DND-41 (cell line): Measurements from ENCODE around the gene PTGES2.

Experiments used
- ATAC-seq: fragments of 200-7000 bp; cut with Tn5 transposase; 3 replicates; pipeline ENCODE4 v1.9.1; 2021; ENCODE audit warnings: low read depth; ENCODE audit not compliant: insufficient read depth
- DNase-seq: peaks from one replicate; pipeline ENCODE4 v3.0.0-alpha.2; 2020
- H2AFZ ChIP-seq: 2 replicates; pipeline ENCODE4 v1.6.0; 2012; ENCODE audit warnings: low read depth, low read length
- H3K27ac ChIP-seq: 2 replicates; pipeline ENCODE4 v1.5.1; 2012; ENCODE audit warnings: low read length, inconsistent platforms
- H3K27me3 ChIP-seq: fragments of 200-600 bp; sonication (generic); 2 replicates; pipeline ENCODE4 v1.6.0; 2012; ENCODE audit warnings: low read length, mild to moderate bottlenecking, inconsistent platforms; ENCODE audit not compliant: insufficient read depth, poor library complexity
- H3K36me3 ChIP-seq: 2 replicates; pipeline ENCODE4 v1.5.1; 2012; ENCODE audit warnings: low read length, inconsistent platforms; ENCODE audit not compliant: insufficient read depth
- H3K4me1 ChIP-seq: 2 replicates; pipeline ENCODE4 v1.5.1; 2012; ENCODE audit warnings: mild to moderate bottlenecking, low read length; ENCODE audit not compliant: insufficient read depth
- H3K4me2 ChIP-seq: 2 replicates; pipeline ENCODE4 v1.6.0; 2012; ENCODE audit warnings: mild to moderate bottlenecking, moderate library complexity, low read length, inconsistent platforms; ENCODE audit not compliant: insufficient read depth
- H3K4me3 ChIP-seq, 2 experiments: fragments of 200-600 bp in 1 of 2; shearing (Covaris generic) in 1 of 2; 2 replicates each; pipeline ENCODE4 v1.5.1; 2012 to 2016; ENCODE audit warnings: inconsistent platforms in 2 of 2, low read length in 2 of 2, mild to moderate bottlenecking in 2 of 2, low read depth in 1 of 2, moderate library complexity in 1 of 2
- H3K79me2 ChIP-seq: 2 replicates; pipeline ENCODE4 v1.6.0; 2012; ENCODE audit warnings: low read length, inconsistent platforms; ENCODE audit not compliant: insufficient read depth
- H3K9ac ChIP-seq: 2 replicates; pipeline ENCODE4 v1.6.0; 2012; ENCODE audit warnings: low read depth, mild to moderate bottlenecking, inconsistent platforms, low read length, moderate library complexity
- H3K9me3 ChIP-seq: 2 replicates; pipeline ENCODE4 v1.5.1; 2012; ENCODE audit warnings: low read length, moderate library complexity, mild to moderate bottlenecking, inconsistent platforms; ENCODE audit not compliant: insufficient read depth, severe bottlenecking
- H4K20me1 ChIP-seq: 2 replicates; pipeline ENCODE4 v1.6.0; 2012; ENCODE audit warnings: low read length; ENCODE audit not compliant: insufficient read depth
- EZH2 ChIP-seq: IDR thresholded peaks from 3 replicates; pipeline ENCODE4 v1.6.1; 2012; ENCODE audit warnings: borderline replicate concordance, low read depth, mild to moderate bottlenecking, moderate library complexity, low read length, inconsistent platforms; ENCODE audit not compliant: severe bottlenecking
- TF ChIP-seq, protein P1 (sequence below): IDR thresholded peaks from 2 replicates; pipeline ENCODE4 v1.5.1; 2012; ENCODE audit warnings: borderline replicate concordance, low read length, moderate library complexity, mild to moderate bottlenecking; ENCODE audit not compliant: poor library complexity, severe bottlenecking; ENCODE audit errors: extremely low read depth

PTGES2 gene

DNA sequence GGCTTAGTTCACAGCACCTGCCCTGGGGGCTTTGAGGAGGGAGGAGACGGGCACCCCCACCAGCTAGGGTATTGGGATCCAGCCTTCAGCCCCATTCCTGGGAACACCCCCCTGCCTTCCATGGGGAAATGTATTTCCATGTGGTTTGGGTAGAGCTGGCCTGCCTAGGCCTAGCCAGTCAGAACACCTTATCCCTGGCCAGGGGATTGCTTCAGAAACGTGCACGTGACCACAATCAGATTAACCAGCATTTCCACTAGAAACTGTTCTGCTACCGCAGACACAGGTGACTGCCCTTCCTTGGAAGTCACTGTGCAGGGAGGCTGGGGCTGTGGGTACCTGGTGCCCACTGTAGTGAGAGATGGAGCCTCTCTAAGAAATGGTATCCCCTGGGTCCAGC is 46.5 kb upstream of the PTGES2 start:
- Histone ChIP-seq H3K27me3 (no peaks in the 10 kb centered on the region), H3K9me3 (peaks cover 4% of the 10 kb centered on the region), H3K27ac (no peak overlapping the region), H4K20me1 (no peaks in the 10 kb centered on the region), H3K36me3 (peaks cover 49% of the 10 kb centered on the region), H3K9ac (no peak overlapping the region), H2AFZ (no peak overlapping the region), H3K4me2 (no peak overlapping the region), H3K4me1 (no peaks in the 10 kb centered on the region), H3K79me2 (no peaks in the 10 kb centered on the region), H3K4me3 (no peak overlapping the region)
- DNase-seq (no peak), ATAC-seq (no peak)
- no peak for TF ChIP-seq EZH2
- TF ChIP-seq, protein P1, sequence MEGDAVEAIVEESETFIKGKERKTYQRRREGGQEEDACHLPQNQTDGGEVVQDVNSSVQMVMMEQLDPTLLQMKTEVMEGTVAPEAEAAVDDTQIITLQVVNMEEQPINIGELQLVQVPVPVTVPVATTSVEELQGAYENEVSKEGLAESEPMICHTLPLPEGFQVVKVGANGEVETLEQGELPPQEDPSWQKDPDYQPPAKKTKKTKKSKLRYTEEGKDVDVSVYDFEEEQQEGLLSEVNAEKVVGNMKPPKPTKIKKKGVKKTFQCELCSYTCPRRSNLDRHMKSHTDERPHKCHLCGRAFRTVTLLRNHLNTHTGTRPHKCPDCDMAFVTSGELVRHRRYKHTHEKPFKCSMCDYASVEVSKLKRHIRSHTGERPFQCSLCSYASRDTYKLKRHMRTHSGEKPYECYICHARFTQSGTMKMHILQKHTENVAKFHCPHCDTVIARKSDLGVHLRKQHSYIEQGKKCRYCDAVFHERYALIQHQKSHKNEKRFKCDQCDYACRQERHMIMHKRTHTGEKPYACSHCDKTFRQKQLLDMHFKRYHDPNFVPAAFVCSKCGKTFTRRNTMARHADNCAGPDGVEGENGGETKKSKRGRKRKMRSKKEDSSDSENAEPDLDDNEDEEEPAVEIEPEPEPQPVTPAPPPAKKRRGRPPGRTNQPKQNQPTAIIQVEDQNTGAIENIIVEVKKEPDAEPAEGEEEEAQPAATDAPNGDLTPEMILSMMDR, result no peak

DNA sequence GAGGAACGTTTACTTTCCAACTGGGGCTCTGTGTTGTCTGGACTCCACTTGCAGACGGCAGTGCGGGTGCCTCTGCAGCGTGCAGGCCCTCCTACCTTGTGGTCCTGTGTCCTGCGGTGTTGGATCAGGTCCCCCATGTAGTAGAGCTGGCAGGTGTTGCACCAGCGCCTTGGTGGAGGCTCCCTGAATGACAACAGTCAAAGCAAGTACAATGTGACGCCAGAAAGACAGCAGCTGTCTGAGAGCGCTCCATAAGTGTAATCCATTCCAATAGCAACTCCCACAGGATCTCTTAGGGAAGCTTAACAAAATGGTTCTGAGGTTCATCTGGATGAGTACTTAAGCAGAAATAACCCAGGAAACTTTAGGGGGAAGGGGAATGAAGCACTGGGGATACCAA is 42.4 kb upstream of the PTGES2 start:
- no peak overlapping the region for H2AFZ ChIP-seq
- H3K4me3 ChIP-seq, result no peak overlapping the region
- H3K4me2 ChIP-seq, result no peak overlapping the region
- H4K20me1 ChIP-seq, result no peaks in the 10 kb centered on the region
- peaks cover 48% of the 10 kb centered on the region for H3K36me3 ChIP-seq
- H3K27ac ChIP-seq, result no peak overlapping the region
- no peaks in the 10 kb centered on the region for H3K27me3 ChIP-seq
- no peaks in the 10 kb centered on the region for H3K9me3 ChIP-seq
- DNase-seq (no peak), ATAC-seq (no peak)
- no peaks in the 10 kb centered on the region for H3K79me2 ChIP-seq
- no peak overlapping the region for H3K9ac ChIP-seq
- TF ChIP-seq, protein P1, result no peak
- no peak for TF ChIP-seq EZH2
- H3K4me1 ChIP-seq, result no peaks in the 10 kb centered on the region

DNA sequence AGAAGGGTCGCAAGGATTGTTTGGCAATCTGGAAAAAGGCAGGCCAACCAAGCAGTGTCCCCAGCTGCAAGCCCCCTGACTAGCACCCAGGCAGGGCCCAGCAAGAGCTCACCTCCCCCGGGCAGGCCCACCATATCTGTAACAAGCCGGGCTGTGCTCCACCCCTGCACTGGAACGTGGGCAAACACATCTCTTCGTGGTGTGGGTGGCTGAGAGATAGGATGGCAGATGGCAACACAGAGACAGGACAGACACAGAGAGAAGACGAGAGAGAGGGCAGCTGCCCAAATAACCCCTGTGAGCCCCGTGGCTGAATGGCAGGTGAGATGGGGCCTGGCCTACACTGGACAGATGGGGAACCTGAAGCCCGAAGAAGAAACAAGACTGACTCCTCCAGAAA is 42.0 kb upstream of the PTGES2 start:
- TF ChIP-seq, protein P1, result no peak
- no peak for TF ChIP-seq EZH2

DNA sequence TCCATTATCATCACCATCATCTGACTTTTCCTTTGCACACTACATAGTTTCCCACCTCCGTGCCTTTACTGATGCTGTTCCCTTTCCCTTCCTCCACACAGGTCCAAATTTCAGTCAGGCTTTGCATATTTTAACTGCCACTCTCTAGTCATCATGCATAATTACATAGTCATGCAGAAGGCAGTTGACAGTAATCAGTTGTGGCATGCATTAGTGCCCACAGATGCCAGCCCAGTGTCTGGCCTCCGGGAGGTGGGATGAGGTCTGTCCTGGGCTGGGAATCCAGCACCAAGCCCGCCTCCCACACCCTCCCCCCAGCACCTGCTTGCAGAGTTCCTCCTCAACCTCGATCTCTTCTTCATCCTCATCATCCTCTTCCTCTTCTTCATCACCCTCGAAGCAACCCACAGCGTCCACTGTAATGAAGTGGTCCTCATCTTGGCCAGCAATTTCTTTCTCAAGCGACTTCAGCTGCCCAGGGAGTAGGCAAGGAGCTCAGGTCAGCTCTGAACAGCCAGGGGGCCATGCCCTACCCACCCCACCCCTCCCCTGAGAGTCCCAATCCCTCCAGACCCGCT is 41.3 kb upstream of the PTGES2 start:
- ATAC-seq, result no peak
- H3K4me2 ChIP-seq, result no peak overlapping the region

More for the DNA sequence above, 42.0 kb upstream of the PTGES2 start:
- no peaks in the 10 kb centered on the region for H3K79me2 ChIP-seq
- no peak for ATAC-seq
- H3K4me3 ChIP-seq, result no peak overlapping the region
- H3K4me1 ChIP-seq, result no peaks in the 10 kb centered on the region
- H3K27me3 ChIP-seq, result no peaks in the 10 kb centered on the region
- no peaks in the 10 kb centered on the region for H4K20me1 ChIP-seq
- H3K4me2 ChIP-seq, result no peak overlapping the region
- no peaks in the 10 kb centered on the region for H3K9me3 ChIP-seq
- H3K9ac ChIP-seq, result no peak overlapping the region
- no peak overlapping the region for H3K27ac ChIP-seq
- H3K36me3 ChIP-seq, result peaks cover 51% of the 10 kb centered on the region
- no peak overlapping the region for H2AFZ ChIP-seq
- no peak for DNase-seq

More for the DNA sequence above, 41.3 kb upstream of the PTGES2 start:
- no peak overlapping the region for H3K27ac ChIP-seq
- no peak overlapping the region for H2AFZ ChIP-seq
- no peak overlapping the region for H3K9ac ChIP-seq
- no peaks in the 10 kb centered on the region for H4K20me1 ChIP-seq
- no peak for TF ChIP-seq EZH2
- TF ChIP-seq, protein P1, result no peak
- no peak overlapping the region for H3K4me3 ChIP-seq
- no peaks in the 10 kb centered on the region for H3K79me2 ChIP-seq
- no peaks in the 10 kb centered on the region for H3K27me3 ChIP-seq
- H3K36me3 ChIP-seq, result peaks cover 53% of the 10 kb centered on the region
- H3K4me1 ChIP-seq, result no peaks in the 10 kb centered on the region
- H3K9me3 ChIP-seq, result no peaks in the 10 kb centered on the region
- no peak for DNase-seq
